OCI-LY7 (cell line): ENCODE results near the gene TRMT44. TPM values are rescaled to one million over a fixed set of nuclear protein-coding genes. Genes with fewer than 3 reads are reported as not detected.

Source experiments
- BruUV-seq: library from RNA; stranded (reverse); fragments of 400-500 nt; replicated peaks from 2 replicates; lab custom pipeline; 2021; lab: Mats Ljungman, UMichigan
- CTCF ChIA-PET: fragments of 300-600 bp; sonication (Branson Sonifier 250); formaldehyde crosslinking; loops from one replicate; lab custom pipeline; 2022; ENCODE audit warnings: antibody characterized with exemption; ENCODE audit not compliant: unreplicated experiment; lab: Charles Lee
- POLR2A ChIA-PET: fragments of 300-600 bp; sonication (Branson Sonifier 250); formaldehyde crosslinking; loops from one replicate; lab custom pipeline; 2022; ENCODE audit warnings: antibody characterized with exemption; lab: Charles Lee
- DNase-seq: peaks from one replicate; pipeline ENCODE4 v3.0.0-alpha.2; 2015; ENCODE audit warnings: low spot score
- H2AFZ ChIP-seq: fragments of 200-600 bp; sonication (generic), shearing (Covaris generic); 2 replicates; pipeline ENCODE4 v1.6.1; 2014; ENCODE audit warnings: mild to moderate bottlenecking, antibody characterized with exemption, low read length, moderate library complexity
- H3K27ac ChIP-seq: fragments of 200-600 bp; sonication (generic); 2 replicates; pipeline ENCODE4 v1.5.1; 2014; ENCODE audit warnings: mixed run types, low read depth, mild to moderate bottlenecking, moderate library complexity, low read length, inconsistent platforms; ENCODE audit not compliant: poor library complexity, severe bottlenecking
- H3K36me3 ChIP-seq: fragments of 200-600 bp; sonication (generic); 2 replicates; pipeline ENCODE4 v1.6.1; 2014; ENCODE audit warnings: mild to moderate bottlenecking, antibody characterized with exemption, low read length, moderate library complexity, mixed read lengths; ENCODE audit not compliant: insufficient read depth
- H3K4me1 ChIP-seq: fragments of 200-600 bp; sonication (generic); 2 replicates; pipeline ENCODE4 v1.5.1; 2014; ENCODE audit warnings: mild to moderate bottlenecking, low read length; ENCODE audit not compliant: insufficient read depth, poor library complexity, severe bottlenecking
- H3K4me2 ChIP-seq: fragments of 200-600 bp; sonication (generic); 2 replicates; pipeline ENCODE4 v1.6.1; 2014; ENCODE audit warnings: mild to moderate bottlenecking, low read length
- H3K4me3 ChIP-seq: fragments of 200-600 bp; sonication (generic); 2 replicates; pipeline ENCODE4 v1.5.1; 2014; ENCODE audit warnings: mild to moderate bottlenecking, low read depth, low read length; ENCODE audit not compliant: poor library complexity, severe bottlenecking
- H3K79me2 ChIP-seq: fragments of 200-600 bp; sonication (generic); 2 replicates; pipeline ENCODE4 v1.6.1; 2016; ENCODE audit warnings: low read depth, mild to moderate bottlenecking, low read length, moderate library complexity, mixed read lengths; ENCODE audit not compliant: insufficient read depth
- H3K9me2 ChIP-seq: fragments of 200-600 bp; sonication (generic); 2 replicates; pipeline ENCODE4 v1.6.1; 2016; ENCODE audit warnings: mild to moderate bottlenecking, low read length, mixed read lengths; ENCODE audit not compliant: insufficient read depth
- H3K9me3 ChIP-seq: fragments of 200-600 bp; sonication (generic); 2 replicates; pipeline ENCODE4 v1.6.1; 2014; ENCODE audit warnings: mild to moderate bottlenecking, mixed run types, low read length, mixed read lengths
- H4K20me1 ChIP-seq: fragments of 200-600 bp; sonication (generic); 2 replicates; pipeline ENCODE4 v1.6.1; 2014; ENCODE audit warnings: mild to moderate bottlenecking, antibody characterized with exemption, low read length, moderate library complexity, mixed read lengths; ENCODE audit not compliant: insufficient read depth
- CTCF ChIP-seq: fragments of 200-600 bp; sonication (generic); conservative IDR thresholded peaks from 2 replicates; pipeline ENCODE4 v1.5.1; 2014; ENCODE audit warnings: mild to moderate bottlenecking, antibody characterized with exemption, low read length, moderate library complexity, mixed read lengths
- EZH2phosphoT487 ChIP-seq: fragments of 200-600 bp; sonication (generic); IDR thresholded peaks from 2 replicates; pipeline ENCODE4 v1.6.1; 2018; ENCODE audit warnings: low read depth, borderline replicate concordance, mild to moderate bottlenecking, mixed run types, antibody characterized with exemption, low read length, moderate library complexity, mixed read lengths
- intact Hi-C: fragments of 100-400 bp; cut with micrococcal nuclease; formaldehyde crosslinking; loops from one replicate; pipeline ENCODE4 v1.10.0; 2022; ENCODE audit not compliant: unreplicated experiment
- total RNA-seq, 2 experiments: library from RNA; depleted of rRNA in 1 of 2; stranded (reverse); fragments of >200 nt in 1 of 2; shearing (Covaris generic) in 1 of 2; gene quantifications; 2 replicates each; pipeline ENCODE4 v1.2.3, GENCODE V29; 2014 to 2022

TRMT44 gene
- total RNA-seq, 2 experiments from 2014 or later, result 23.0 to 28.3 TPM

DNA sequence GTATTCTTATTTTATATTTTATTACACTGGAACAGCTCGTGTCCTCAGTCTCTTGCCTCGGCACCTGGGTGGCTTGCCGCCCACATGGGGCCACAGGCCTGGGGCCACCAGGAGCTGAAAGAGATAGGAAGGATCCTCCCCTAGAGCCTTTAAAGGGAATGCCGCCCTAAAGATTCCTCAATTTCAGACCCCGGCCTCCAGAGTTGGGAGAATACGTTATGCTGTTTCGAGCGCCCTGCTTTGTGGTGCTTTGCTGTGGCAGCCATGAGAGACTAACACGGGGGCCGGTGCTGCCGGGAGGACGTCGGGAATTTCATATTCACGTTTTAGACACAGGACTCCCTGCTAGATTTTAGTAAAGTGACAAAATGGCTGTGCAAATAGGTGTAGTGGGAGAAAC is 33.3 kb upstream of the TRMT44 start:
- POLR2A ChIA-PET, result interaction anchor here (0.7 kb wide), 1 partner anchor 586 kb away, joined by 4 read pairs; no protein-coding TSS in a partner anchor
- Histone ChIP-seq H3K9me3 (no peaks in the 10 kb centered on the region), H3K4me1 (no peaks in the 10 kb centered on the region), H3K79me2 (no peaks in the 10 kb centered on the region), H3K4me2 (no peak overlapping the region), H4K20me1 (no peaks in the 10 kb centered on the region), H3K36me3 (peaks cover 6% of the 10 kb centered on the region; the same call in 1 of the 2 replicates), H3K9me2 (no peaks in the 10 kb centered on the region), H3K4me3 (no peak overlapping the region), H2AFZ (no peak overlapping the region), H3K27ac (no peak overlapping the region)
- BruUV-seq, result no TSS peak
- CTCF ChIA-PET, result interaction anchor here (1.2 kb wide), 1 partner anchor 235 kb away, joined by 4 read pairs; no protein-coding TSS in a partner anchor
- no peak for DNase-seq
- TF ChIP-seq CTCF (peak; percentile 18; the same call in 1 of the 2 replicates), EZH2phosphoT487 (no peak)
- intact Hi-C loops, result loop anchor here (1.0 kb wide), 2 partner anchors 140 to 165 kb away; no protein-coding TSS in a partner anchor

DNA sequence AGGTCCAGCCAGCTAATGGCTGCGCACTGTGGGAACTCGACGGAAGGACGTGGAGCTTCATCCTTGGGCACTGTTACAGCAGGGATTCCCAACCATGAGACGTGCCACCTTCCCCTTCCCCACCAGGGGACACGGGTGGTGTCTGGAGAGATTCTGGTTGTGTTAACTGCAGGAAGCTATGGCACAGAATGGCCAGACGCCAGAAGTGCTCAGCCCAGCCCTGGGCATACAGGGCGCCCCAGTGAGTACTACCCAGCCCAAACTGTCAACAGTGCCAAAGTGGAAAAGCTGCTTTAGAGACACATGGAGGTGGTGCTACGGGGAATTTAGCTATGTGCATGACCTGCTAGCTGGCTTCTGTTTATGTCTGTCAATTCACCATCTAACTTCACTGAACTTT is 32.8 kb upstream of the TRMT44 start:
- H2AFZ ChIP-seq, result no peak overlapping the region
- H4K20me1 ChIP-seq, result no peaks in the 10 kb centered on the region
- no peaks in the 10 kb centered on the region for H3K9me2 ChIP-seq
- no peaks in the 10 kb centered on the region for H3K9me3 ChIP-seq
- no TSS peak for BruUV-seq
- H3K79me2 ChIP-seq, result no peaks in the 10 kb centered on the region
- CTCF ChIA-PET, result interaction anchor here (1.2 kb wide), 1 partner anchor 236 kb away, joined by 4 read pairs; no protein-coding TSS in a partner anchor
- DNase-seq, result no peak
- H3K27ac ChIP-seq, result no peak overlapping the region
- POLR2A ChIA-PET, result interaction anchor here (0.7 to 1.2 kb wide), 2 partner anchors 141 to 586 kb away, joined by 3 to 4 read pairs; no protein-coding TSS in a partner anchor
- H3K4me2 ChIP-seq, result no peak overlapping the region
- TF ChIP-seq CTCF (no peak), EZH2phosphoT487 (no peak)
- H3K4me1 ChIP-seq, result no peaks in the 10 kb centered on the region
- H3K4me3 ChIP-seq, result no peak overlapping the region
- peaks cover 6% of the 10 kb centered on the region; the same call in 1 of the 2 replicates for H3K36me3 ChIP-seq
- intact Hi-C loops, result loop anchor here (1.0 kb wide), 2 partner anchors 140 to 165 kb away; no protein-coding TSS in a partner anchor
